Fibroblast of skin of back (primary cell): ENCODE data around the gene NHSL1.

Experiments used
- DNase-seq: peaks from one replicate; pipeline ENCODE4 v3.0.0-alpha.2; 2013

NHSL1 gene

GRCh38 chr6:138523347-138524210 is 24.3 kb upstream of the NHSL1 start:
- DNase-seq: peak; percentile 68

- DNase-seq: no peak
Observed at GRCh38 chr6:138522611-138523010, 23.3 kb upstream of the NHSL1 start.

- DNase-seq: no peak
Observed at GRCh38 chr6:138521790-138522189, 22.5 kb upstream of the NHSL1 start.

- peak; percentile 37 for DNase-seq
Observed at GRCh38 chr6:138520463-138520862, 21.2 kb upstream of the NHSL1 start.

- no peak for DNase-seq
Observed at GRCh38 chr6:138518054-138518453, 18.8 kb upstream of the NHSL1 start.

- peak; percentile 45 for DNase-seq
Observed at GRCh38 chr6:138517635-138518034, 18.3 kb upstream of the NHSL1 start.

GRCh38 chr6:138515657-138516248 is 16.5 kb upstream of the NHSL1 start:
- no peak for DNase-seq

- DNase-seq: no peak
Observed at GRCh38 chr6:138514860-138515540, 15.7 kb upstream of the NHSL1 start.

- DNase-seq: no peak
Observed at GRCh38 chr6:138512609-138513008, 13.3 kb upstream of the NHSL1 start.

GRCh38 chr6:138510093-138510492 is 10.8 kb upstream of the NHSL1 start:
- no peak for DNase-seq

- peak; percentile 45 for DNase-seq
Observed at GRCh38 chr6:138509371-138509770, 10.1 kb upstream of the NHSL1 start.

- no peak for DNase-seq
Observed at GRCh38 chr6:138508676-138508988, 9.3 kb upstream of the NHSL1 start.

- no peak for DNase-seq
Observed at GRCh38 chr6:138507977-138508675, 8.8 kb upstream of the NHSL1 start.

GRCh38 chr6:138504764-138505689 is 5.7 kb upstream of the NHSL1 start:
- DNase-seq: no peak

- no peak for DNase-seq
Observed at GRCh38 chr6:138503881-138504680, 4.8 kb upstream of the NHSL1 start.

GRCh38 chr6:138502546-138502945 is 3.3 kb upstream of the NHSL1 start:
- DNase-seq: no peak

- no peak for DNase-seq
Observed at GRCh38 chr6:138500867-138501446, 1.7 kb upstream of the NHSL1 start.

GRCh38 chr6:138500045-138500665 is 861 bp upstream of the NHSL1 start:
- no peak for DNase-seq

GRCh38 chr6:138498629-138499302 is 528 bp downstream of the NHSL1 start:
- DNase-seq: no peak

GRCh38 chr6:138497286-138497685 is 2.0 kb downstream of the NHSL1 start:
- DNase-seq: no peak
